HCT116 (cell line): Measurements from ENCODE around the gene YBX1.

Experiments
- POLR2AphosphoS5 ChIP-seq: IDR thresholded peaks from 2 replicates; pipeline ENCODE4 v1.6.1; 2011; ENCODE audit warnings: mild to moderate bottlenecking, low read depth, low read length, moderate library complexity
- TF ChIP-seq, protein P1 (sequence below), 3 experiments: fragments of 200-600 bp in 1 of 3; sonication (generic) in 1 of 3; IDR thresholded peaks in 2 of 3; conservative IDR thresholded peaks in 1 of 3; 2 replicates each; pipeline ENCODE4 v1.5.1; 2012 to 2017; ENCODE audit warnings: low read depth in 2 of 3, low read length in 2 of 3, antibody characterized with exemption in 1 of 3, borderline replicate concordance in 1 of 3, control low read depth in 1 of 3, mild to moderate bottlenecking in 1 of 3, mixed read lengths in 1 of 3, mixed run types in 1 of 3, moderate library complexity in 1 of 3; ENCODE audit not compliant: insufficient read depth in 1 of 3

DNA sequence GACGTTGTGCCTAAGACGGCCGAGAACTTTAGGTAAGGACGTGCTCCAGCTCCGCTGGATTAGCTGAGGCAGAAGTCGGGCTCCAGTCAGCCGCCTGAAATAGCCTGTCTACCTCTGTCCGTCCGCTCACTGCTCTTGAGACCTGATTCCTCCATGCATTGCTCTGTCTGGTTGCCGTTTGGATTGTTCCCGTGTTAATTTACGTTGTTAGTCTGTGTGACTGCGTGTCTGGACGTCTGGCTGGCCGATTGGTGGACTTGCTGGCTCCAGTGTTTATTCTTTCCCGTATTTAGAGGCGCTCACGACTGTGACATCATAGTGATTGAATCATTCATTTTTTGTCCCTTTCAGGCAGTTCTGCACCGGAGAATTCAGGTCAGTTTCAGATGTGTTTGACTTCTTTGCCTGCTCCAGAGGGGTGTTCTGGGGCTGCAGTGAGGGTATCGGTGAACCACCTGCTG is 23.3 kb upstream of the YBX1 start:
- TF ChIP-seq POLR2AphosphoS5 = no peak
- TF ChIP-seq, protein P1, sequence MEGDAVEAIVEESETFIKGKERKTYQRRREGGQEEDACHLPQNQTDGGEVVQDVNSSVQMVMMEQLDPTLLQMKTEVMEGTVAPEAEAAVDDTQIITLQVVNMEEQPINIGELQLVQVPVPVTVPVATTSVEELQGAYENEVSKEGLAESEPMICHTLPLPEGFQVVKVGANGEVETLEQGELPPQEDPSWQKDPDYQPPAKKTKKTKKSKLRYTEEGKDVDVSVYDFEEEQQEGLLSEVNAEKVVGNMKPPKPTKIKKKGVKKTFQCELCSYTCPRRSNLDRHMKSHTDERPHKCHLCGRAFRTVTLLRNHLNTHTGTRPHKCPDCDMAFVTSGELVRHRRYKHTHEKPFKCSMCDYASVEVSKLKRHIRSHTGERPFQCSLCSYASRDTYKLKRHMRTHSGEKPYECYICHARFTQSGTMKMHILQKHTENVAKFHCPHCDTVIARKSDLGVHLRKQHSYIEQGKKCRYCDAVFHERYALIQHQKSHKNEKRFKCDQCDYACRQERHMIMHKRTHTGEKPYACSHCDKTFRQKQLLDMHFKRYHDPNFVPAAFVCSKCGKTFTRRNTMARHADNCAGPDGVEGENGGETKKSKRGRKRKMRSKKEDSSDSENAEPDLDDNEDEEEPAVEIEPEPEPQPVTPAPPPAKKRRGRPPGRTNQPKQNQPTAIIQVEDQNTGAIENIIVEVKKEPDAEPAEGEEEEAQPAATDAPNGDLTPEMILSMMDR (IDR thresholded peaks at IDR 0.05 in 2 of 3, conservative IDR thresholded peaks at IDR 0.05 in 1 of 3; ENCODE audit: borderline replicate concordance in 1 of 3, insufficient read depth in 1 of 3, low read depth in 2 of 3, low read length in 2 of 3) = no peak
